Muscle of leg (tissue), 11 donors: Measurements from ENCODE around the gene AFAP1L2. TPM values are rescaled to one million over a fixed set of nuclear protein-coding genes. Genes with fewer than 3 reads are reported as not detected.
A peak's percentile ranks its signal among the peaks of the same experiment; 100 is the strongest.

ENCODE experiments used
- DNase-seq: peaks from one replicate; pipeline ENCODE4 v3.0.0; 2013
- H3K27ac ChIP-seq: one replicate; pipeline ENCODE4 v1.5.1; 2013; ENCODE audit warnings: mild to moderate bottlenecking, low read length, control low read depth
- H3K27me3 ChIP-seq: one replicate; pipeline ENCODE4 v1.6.1; 2013; ENCODE audit warnings: low read length; ENCODE audit not compliant: control insufficient read depth, insufficient read depth
- H3K36me3 ChIP-seq: one replicate; pipeline ENCODE4 v1.6.1; 2013; ENCODE audit warnings: low read length; ENCODE audit not compliant: control insufficient read depth, insufficient read depth
- H3K4me1 ChIP-seq: one replicate; pipeline ENCODE4 v1.6.1; 2013; ENCODE audit warnings: low read length; ENCODE audit not compliant: control insufficient read depth, insufficient read depth
- H3K4me3 ChIP-seq: one replicate; pipeline ENCODE4 v1.5.1; 2013; ENCODE audit warnings: low read length, control low read depth
- H3K9me3 ChIP-seq: replicated peaks from 2 replicates; pipeline ENCODE4 v1.6.1; 2013; ENCODE audit warnings: low read depth, low read length; ENCODE audit not compliant: control insufficient read depth
- WGBS: methylation state at CpG from one replicate; pipeline ENCODE4 v1.1.5; 2013; ENCODE audit warnings: missing lambda C conversion rate; ENCODE audit not compliant: insufficient coverage; 5-methylcytosine and 5-hydroxymethylcytosine counted together
- polyA plus RNA-seq, 8 donors: library from polyadenylated mRNA; unstranded; fragments of 120-200 nt; gene quantifications; one replicate each; pipeline versions ENCODE4 v1.2.1 to v1.2.3, GENCODE V29; 2013; ENCODE audit warnings: inconsistent platforms in 1 of 8, low replicate concordance in 1 of 8; ENCODE audit not compliant: insufficient read length in 8 of 8, insufficient read depth in 1 of 8
- total RNA-seq: library from RNA; stranded (reverse); fragments of 120-200 nt; gene quantifications from one replicate; pipeline ENCODE4 v1.2.4, GENCODE V29; 2013

Gene AFAP1L2
- total and polyA plus RNA-seq, 9 donors: 20.7 to 53.6 (median 38.8) TPM

- WGBS: 11% methylated on average over 39 of the region's 41 CpGs
- no peaks in the 10 kb centered on the region for H3K27me3 ChIP-seq
- no peaks in the 10 kb centered on the region for H3K9me3 ChIP-seq
- H3K27ac ChIP-seq: no peak overlapping the region
- peak overlapping the region; percentile 2 for H3K4me3 ChIP-seq
- peaks cover 12% of the 10 kb centered on the region for H3K4me1 ChIP-seq
- DNase-seq: peak; percentile 25
- H3K36me3 ChIP-seq: peaks cover 55% of the 10 kb centered on the region
Measured at GRCh38 chr10:114304571-114305421, 99.5 kb downstream of the AFAP1L2 start.

DNA sequence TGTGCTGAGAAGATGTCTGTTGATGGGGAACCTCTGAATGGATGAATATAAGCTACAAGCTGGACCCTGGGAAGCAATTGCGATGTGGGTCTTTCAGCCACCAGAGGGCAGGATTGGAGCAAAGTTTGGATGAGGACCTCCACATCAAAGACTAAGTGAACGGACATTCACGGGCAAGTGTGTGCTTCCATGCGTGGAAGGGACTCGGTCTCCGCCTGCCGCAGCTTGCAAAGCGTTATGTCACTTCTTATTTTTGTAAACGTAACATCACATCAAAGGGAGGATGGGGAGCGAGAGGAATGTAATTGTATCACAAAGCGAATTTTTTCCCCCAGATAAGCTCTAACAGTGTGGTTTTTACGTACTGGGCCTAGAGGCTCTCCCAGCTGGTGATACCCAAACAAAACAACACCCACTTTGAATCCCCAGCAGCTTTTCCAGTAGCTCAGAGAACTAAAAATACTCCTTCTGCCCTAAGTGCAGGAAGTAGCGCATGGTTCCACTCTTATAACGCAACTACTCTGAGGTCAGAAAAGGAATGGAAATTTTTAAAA lies 100.2 kb downstream of the AFAP1L2 start:
- DNase-seq: peak; percentile 93
- H3K27me3 ChIP-seq: no peaks in the 10 kb centered on the region
- peak overlapping the region; percentile 2 for H3K4me3 ChIP-seq
- peak overlapping the region; percentile 37 for H3K27ac ChIP-seq
- H3K36me3 ChIP-seq: peaks cover 56% of the 10 kb centered on the region
- 11% methylated on average over 2 of the region's 14 CpGs for WGBS
- H3K4me1 ChIP-seq: peaks cover 12% of the 10 kb centered on the region
- H3K9me3 ChIP-seq: no peaks in the 10 kb centered on the region

GRCh38 chr10:114303556-114303955 lies 100.7 kb downstream of the AFAP1L2 start:
- Histone ChIP-seq H3K4me3 (no peak overlapping the region), H3K36me3 (peaks cover 57% of the 10 kb centered on the region), H3K27me3 (no peaks in the 10 kb centered on the region), H3K27ac (no peak overlapping the region), H3K9me3 (no peaks in the 10 kb centered on the region), H3K4me1 (peaks cover 12% of the 10 kb centered on the region)
- DNase-seq: no peak
- WGBS: 68% methylated on average over 9 of the region's 10 CpGs

DNA sequence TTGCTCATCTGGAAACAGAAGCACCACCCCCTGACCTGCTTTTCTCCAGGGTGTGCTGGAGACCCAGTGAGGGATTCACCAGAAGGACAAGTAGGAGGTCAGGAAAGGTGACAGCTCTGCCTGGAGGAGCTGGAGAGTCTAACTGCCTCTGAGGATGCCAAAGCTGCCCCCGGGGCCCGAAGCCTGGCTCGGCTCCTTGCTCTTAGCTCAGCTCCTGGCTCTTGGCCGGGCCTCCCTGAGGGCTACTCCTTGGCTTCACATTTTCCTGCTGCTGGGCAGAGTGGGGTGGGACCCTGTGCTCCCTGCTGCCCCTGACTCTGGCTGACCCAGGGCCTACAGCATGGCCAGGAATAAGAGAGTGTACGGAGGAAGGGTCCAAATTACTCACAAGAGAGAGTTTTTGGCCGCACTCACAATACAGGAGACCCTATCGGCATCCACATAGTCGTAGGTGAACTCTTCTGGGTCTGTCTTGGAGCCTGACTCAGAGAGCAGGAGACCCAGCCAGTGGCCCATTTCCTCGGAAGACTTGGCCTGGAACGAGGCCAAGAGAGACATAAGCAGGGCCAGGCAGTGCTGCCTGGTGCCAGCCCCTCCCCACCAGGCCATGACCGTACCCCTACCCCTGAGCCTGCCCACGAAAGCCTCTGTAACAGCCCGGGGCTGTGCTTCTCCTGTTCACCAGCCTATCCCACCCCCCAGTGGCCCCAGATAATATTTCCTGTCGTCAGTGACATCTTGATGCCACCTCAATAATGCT lies 102.2 kb downstream of the AFAP1L2 start:
- H3K36me3 ChIP-seq: peaks cover 52% of the 10 kb centered on the region
- no peak overlapping the region for H3K4me3 ChIP-seq
- 48% methylated on average over 11 of the region's 14 CpGs for WGBS
- H3K9me3 ChIP-seq: no peaks in the 10 kb centered on the region
- no peaks in the 10 kb centered on the region for H3K27me3 ChIP-seq
- peaks cover 12% of the 10 kb centered on the region for H3K4me1 ChIP-seq
- no peak overlapping the region for H3K27ac ChIP-seq
- no peak for DNase-seq

GRCh38 chr10:114301177-114301576 lies 103.1 kb downstream of the AFAP1L2 start:
- 89% methylated on average over 7 of the region's 9 CpGs for WGBS
- Histone ChIP-seq H3K27me3 (no peaks in the 10 kb centered on the region), H3K4me3 (no peak overlapping the region), H3K4me1 (peaks cover 12% of the 10 kb centered on the region), H3K9me3 (peaks cover 8% of the 10 kb centered on the region), H3K36me3 (peaks cover 59% of the 10 kb centered on the region), H3K27ac (no peak overlapping the region)
- no peak for DNase-seq

- Histone ChIP-seq H3K4me1 (peaks cover 12% of the 10 kb centered on the region), H3K27me3 (no peaks in the 10 kb centered on the region), H3K27ac (no peak overlapping the region), H3K4me3 (no peak overlapping the region), H3K9me3 (peaks cover 18% of the 10 kb centered on the region), H3K36me3 (peaks cover 68% of the 10 kb centered on the region)
- DNase-seq: no peak
- 95% methylated on average over 14 of the region's 16 CpGs for WGBS
Measured at GRCh38 chr10:114300036-114300645, 104.2 kb downstream of the AFAP1L2 start.

- H3K27ac ChIP-seq: no peak overlapping the region
- no peaks in the 10 kb centered on the region for H3K27me3 ChIP-seq
- H3K36me3 ChIP-seq: peaks cover 65% of the 10 kb centered on the region
- 96% methylated on average over 11 of the region's 14 CpGs for WGBS
- H3K9me3 ChIP-seq: peaks cover 20% of the 10 kb centered on the region
- peaks cover 3% of the 10 kb centered on the region for H3K4me1 ChIP-seq
- H3K4me3 ChIP-seq: no peak overlapping the region
- DNase-seq: no peak
Measured at GRCh38 chr10:114297136-114297705, 107.1 kb downstream of the AFAP1L2 start.

GRCh38 chr10:114295393-114295792 lies 108.9 kb downstream of the AFAP1L2 start:
- no peak overlapping the region for H3K27ac ChIP-seq
- no CpG with 5 or more reads among the region's 1 CpG for WGBS
- peaks cover 20% of the 10 kb centered on the region for H3K9me3 ChIP-seq
- H3K27me3 ChIP-seq: no peaks in the 10 kb centered on the region
- H3K36me3 ChIP-seq: peaks cover 60% of the 10 kb centered on the region
- no peaks in the 10 kb centered on the region for H3K4me1 ChIP-seq
- no peak overlapping the region for H3K4me3 ChIP-seq
- DNase-seq: no peak

DNA sequence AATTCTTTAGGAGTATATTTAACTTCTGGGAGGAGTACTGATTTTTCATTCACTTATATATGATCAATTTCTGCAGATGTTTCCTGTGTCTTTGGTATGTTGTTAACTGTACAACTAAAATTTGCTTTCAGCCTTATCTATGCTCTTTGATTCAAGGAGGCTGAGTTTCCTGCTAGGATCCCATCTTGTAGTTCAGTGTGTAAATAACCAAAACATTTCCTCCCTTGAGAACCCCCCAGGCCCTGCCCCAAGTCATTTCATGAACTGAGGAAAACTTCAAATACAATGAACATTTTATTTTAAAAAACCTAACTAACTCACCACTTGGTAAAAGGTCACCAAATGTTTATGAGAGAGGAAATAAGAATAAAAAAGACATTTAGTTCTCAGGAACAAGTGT lies 109.8 kb downstream of the AFAP1L2 start:
- H3K4me1 ChIP-seq: no peaks in the 10 kb centered on the region
- H3K9me3 ChIP-seq: peaks cover 20% of the 10 kb centered on the region
- DNase-seq: no peak
- no peaks in the 10 kb centered on the region for H3K27me3 ChIP-seq
- peaks cover 56% of the 10 kb centered on the region for H3K36me3 ChIP-seq
- H3K27ac ChIP-seq: no peak overlapping the region
- H3K4me3 ChIP-seq: no peak overlapping the region
